Activated CD8-positive, alpha-beta memory T cell treated with anti-CD3 and anti-CD28 coated beads, Interleukin-2, amount 50 U/mL, for 48 hours (primary cell): ENCODE measurements around the gene RABGGTA.

Experiments
- DNase-seq: peaks from one replicate; pipeline ENCODE4 v3.0.0-alpha.2; 2020

RABGGTA gene

GRCh38 chr14:24278424-24278823 is 7.0 kb upstream of the RABGGTA start:
- DNase-seq, result no peak

GRCh38 chr14:24277606-24278321 is 6.4 kb upstream of the RABGGTA start:
- no peak for DNase-seq

GRCh38 chr14:24277071-24277470 is 5.7 kb upstream of the RABGGTA start:
- DNase-seq, result no peak

- DNase-seq, result peak; percentile 64
Observed at GRCh38 chr14:24274101-24274543, 2.7 kb upstream of the RABGGTA start.

GRCh38 chr14:24273422-24273998 is 2.1 kb upstream of the RABGGTA start:
- DNase-seq, result no peak

GRCh38 chr14:24272467-24272866 is 1.1 kb upstream of the RABGGTA start:
- no peak for DNase-seq

- DNase-seq, result no peak
Observed at GRCh38 chr14:24271834-24272263, 452 bp upstream of the RABGGTA start.

GRCh38 chr14:24270537-24271133 is 762 bp downstream of the RABGGTA start:
- no peak for DNase-seq

GRCh38 chr14:24269910-24270536 is 1.4 kb downstream of the RABGGTA start:
- no peak for DNase-seq

GRCh38 chr14:24269368-24269767 is 2.0 kb downstream of the RABGGTA start:
- DNase-seq, result no peak

GRCh38 chr14:24268225-24268624 is 3.2 kb downstream of the RABGGTA start:
- no peak for DNase-seq

- DNase-seq, result no peak
Observed at GRCh38 chr14:24267516-24267915, 3.9 kb downstream of the RABGGTA start.

- no peak for DNase-seq
Observed at GRCh38 chr14:24266344-24267244, 4.8 kb downstream of the RABGGTA start.

- no peak for DNase-seq
Observed at GRCh38 chr14:24264298-24264697, 7.1 kb downstream of the RABGGTA start.

- no peak for DNase-seq
Observed at GRCh38 chr14:24263848-24264247, 7.5 kb downstream of the RABGGTA start.

GRCh38 chr14:24262821-24263733 is 8.3 kb downstream of the RABGGTA start, which contains the start of gene TGM1:
TSS of gene TGM1 (minus strand) at chr14:24263177. CDS start at chr14:24262352, 825 bp downstream.
- DNase-seq, result no peak

GRCh38 chr14:24261969-24262327 is 9.4 kb downstream of the RABGGTA start:
- DNase-seq, result no peak

GRCh38 chr14:24261256-24261968 is 10.0 kb downstream of the RABGGTA start:
- DNase-seq, result no peak

GRCh38 chr14:24260780-24261157 is 10.6 kb downstream of the RABGGTA start:
- no peak for DNase-seq

- no peak for DNase-seq
Observed at GRCh38 chr14:24260026-24260779, 11.2 kb downstream of the RABGGTA start.
